HCT116 (cell line): ENCODE measurements around the gene SRR. TPM values are rescaled to one million over a fixed set of nuclear protein-coding genes. Genes with fewer than 3 reads are reported as not detected.
A peak's percentile ranks its signal among the peaks of the same experiment; 100 is the strongest.
"Not testable (repeated sequence)": the region's sequence is repeated elsewhere in the genome, so short reads cannot be mapped to it uniquely, and the experiment has no call there.

Experiments used
- ATAC-seq: fragments of 200-7000 bp; cut with Tn5 transposase; 2 replicates; pipeline ENCODE4 v1.9.1; 2020; ENCODE audit warnings: mild to moderate bottlenecking, moderate library complexity
- BruUV-seq: library from RNA; stranded (reverse); fragments of 400-500 nt; replicated peaks from 2 replicates; lab custom pipeline; 2021; lab: Mats Ljungman, UMichigan
- CTCF ChIA-PET: fragments of 300-600 bp; sonication (Branson Sonifier 250); formaldehyde crosslinking; loops from one replicate; lab custom pipeline; 2021; ENCODE audit warnings: antibody characterized with exemption; lab: Charles Lee
- POLR2A ChIA-PET: fragments of 300-600, 350-600 bp; sonication (Branson Sonifier 250); formaldehyde crosslinking; loops from one replicate; lab custom pipeline; 2021; ENCODE audit warnings: antibody characterized with exemption; lab: Charles Lee
- RAD21 ChIA-PET, 2 experiments: fragments of 300-600 bp; sonication (Branson Sonifier 250); formaldehyde crosslinking; loops; one replicate each; lab custom pipeline; 2023; ENCODE audit warnings: low total read pairs in 2 of 2; ENCODE audit not compliant: uncharacterized antibody in 2 of 2, unreplicated experiment in 2 of 2, low non-redundant PET in 1 of 2; lab: Charles Lee
- DNase-seq: peaks from one replicate; pipeline ENCODE4 v3.0.0-alpha.2; 2010; ENCODE audit warnings: low read depth, low spot score
- H2AFZ ChIP-seq: fragments of 200-600 bp; shearing (Covaris generic), sonication (generic); 2 replicates; pipeline ENCODE4 v1.6.1; 2017; ENCODE audit warnings: low read depth, mixed run types, mixed read lengths, antibody characterized with exemption, low read length; ENCODE audit not compliant: poor library complexity, severe bottlenecking
- H3K27ac ChIP-seq: 2 replicates; pipeline ENCODE4 v1.5.1; 2012; ENCODE audit warnings: low read depth, low read length
- H3K27me3 ChIP-seq: fragments of 200-600 bp; sonication (generic); 2 replicates; pipeline ENCODE4 v1.6.1; 2016; ENCODE audit warnings: mixed run types, low read length, mixed read lengths; ENCODE audit not compliant: insufficient read depth
- H3K36me3 ChIP-seq, 2 experiments: fragments of 200-500 bp in 1 of 2; fragments of 200-600 bp in 1 of 2; sonication (Bioruptor generic) in 1 of 2; sonication (generic) in 1 of 2; 2 replicates each; pipeline versions ENCODE4 v1.5.1 to v1.6.1; 2014 to 2016; ENCODE audit warnings: low read length in 2 of 2, inconsistent platforms in 1 of 2, mixed read lengths in 1 of 2, mixed run types in 1 of 2; ENCODE audit not compliant: insufficient read depth in 2 of 2, control insufficient read depth in 1 of 2
- H3K4me1 ChIP-seq, 2 experiments: fragments of 200-600 bp in 1 of 2; sonication (generic) in 1 of 2; 2 replicates each; pipeline versions ENCODE4 v1.5.1 to v1.6.1; 2012 to 2017; ENCODE audit warnings: low read length in 2 of 2, inconsistent platforms in 1 of 2, mild to moderate bottlenecking in 1 of 2, mixed read lengths in 1 of 2, mixed run types in 1 of 2, moderate library complexity in 1 of 2; ENCODE audit not compliant: insufficient read depth in 2 of 2, control insufficient read depth in 1 of 2
- H3K4me2 ChIP-seq: fragments of 200-600 bp; sonication (generic); 2 replicates; pipeline ENCODE4 v1.6.1; 2017; ENCODE audit warnings: mixed run types, low read length, mixed read lengths
- H3K4me3 ChIP-seq, 2 experiments: fragments of 200-600 bp in 1 of 2; sonication (generic) in 1 of 2; replicated peaks in 1 of 2; 2 replicates each; pipeline ENCODE4 v1.5.1; 2011 to 2016; ENCODE audit warnings: low read length in 2 of 2, control low read depth in 1 of 2, low read depth in 1 of 2, mild to moderate bottlenecking in 1 of 2, mixed read lengths in 1 of 2, mixed run types in 1 of 2
- H3K79me2 ChIP-seq: fragments of 200-600 bp; sonication (generic); 2 replicates; pipeline ENCODE4 v1.6.1; 2017; ENCODE audit warnings: mild to moderate bottlenecking, mixed run types, low read length, moderate library complexity, mixed read lengths; ENCODE audit not compliant: insufficient read depth
- H3K9ac ChIP-seq: fragments of 200-600 bp; sonication (generic); 2 replicates; pipeline ENCODE4 v1.6.1; 2016; ENCODE audit warnings: low read length, mixed read lengths
- H3K9me2 ChIP-seq: fragments of 200-600 bp; sonication (generic), shearing (Covaris generic); 2 replicates; pipeline ENCODE4 v1.6.1; 2017; ENCODE audit warnings: mixed run types, mild to moderate bottlenecking, moderate library complexity; ENCODE audit not compliant: insufficient read depth
- H3K9me3 ChIP-seq, 2 experiments: fragments of 200-500 bp in 1 of 2; fragments of 200-600 bp in 1 of 2; sonication (Bioruptor generic) in 1 of 2; sonication (generic) in 1 of 2; 2 replicates each; pipeline ENCODE4 v1.6.1; 2014 to 2017; ENCODE audit warnings: low read length in 2 of 2, mixed read lengths in 2 of 2, inconsistent platforms in 1 of 2, low read depth in 1 of 2, mild to moderate bottlenecking in 1 of 2, mixed run types in 1 of 2, moderate library complexity in 1 of 2; ENCODE audit not compliant: control insufficient read depth in 1 of 2, insufficient read depth in 1 of 2
- H4K20me1 ChIP-seq: fragments of 200-600 bp; sonication (generic), shearing (Covaris generic); 2 replicates; pipeline ENCODE4 v1.6.1; 2017; ENCODE audit warnings: mixed run types, mild to moderate bottlenecking, moderate library complexity; ENCODE audit not compliant: insufficient read depth
- EGR1 ChIP-seq: IDR thresholded peaks from 2 replicates; pipeline ENCODE4 v1.6.1; 2012; ENCODE audit warnings: low read depth
- FOSL1 ChIP-seq: IDR thresholded peaks from 2 replicates; pipeline ENCODE4 v1.6.1; 2012; ENCODE audit warnings: low read depth
- JUND ChIP-seq: IDR thresholded peaks from 2 replicates; pipeline ENCODE4 v1.6.1; 2012
- MAX ChIP-seq: IDR thresholded peaks from 2 replicates; pipeline ENCODE4 v1.6.1; 2012
- POLR2AphosphoS5 ChIP-seq: IDR thresholded peaks from 2 replicates; pipeline ENCODE4 v1.6.1; 2011; ENCODE audit warnings: mild to moderate bottlenecking, low read depth, low read length, moderate library complexity
- SIN3A ChIP-seq: IDR thresholded peaks from 2 replicates; pipeline ENCODE4 v1.6.1; 2012; ENCODE audit warnings: low read depth
- TCF7L2 ChIP-seq: IDR thresholded peaks from 2 replicates; pipeline ENCODE4 v1.7.0; 2011; ENCODE audit warnings: borderline replicate concordance, inconsistent platforms; ENCODE audit not compliant: insufficient read depth, insufficient read length; ENCODE audit errors: extremely low read depth
- YY1 ChIP-seq: IDR thresholded peaks from 2 replicates; pipeline ENCODE4 v1.6.1; 2011; ENCODE audit warnings: low read length, low read depth, moderate library complexity, mild to moderate bottlenecking; ENCODE audit not compliant: insufficient replicate concordance; ENCODE audit errors: extremely low read depth
- ZNF274 ChIP-seq: fragments of 200-500 bp; sonication (Bioruptor generic); IDR thresholded peaks from 2 replicates; pipeline ENCODE4 v1.6.1; 2014; ENCODE audit warnings: mild to moderate bottlenecking, low read depth, low read length, inconsistent platforms
- intact Hi-C: fragments of 100-400 bp; cut with micrococcal nuclease; formaldehyde crosslinking; loops from 2 replicates; pipeline ENCODE4 v1.10.0; 2022
- total RNA-seq: library from RNA; stranded (reverse); gene quantifications from one replicate; pipeline ENCODE4 v1.2.1, GENCODE V29; 2021; ENCODE audit not compliant: unreplicated experiment
- TF ChIP-seq, protein P1 (sequence below): IDR thresholded peaks from 2 replicates; pipeline ENCODE4 v1.6.1; 2011; ENCODE audit warnings: mild to moderate bottlenecking, low read length, moderate library complexity; ENCODE audit not compliant: insufficient replicate concordance; ENCODE audit errors: extremely low read depth

The SRR gene
- total RNA-seq, 1 experiment from 2014 or later: 15.1 TPM

DNA sequence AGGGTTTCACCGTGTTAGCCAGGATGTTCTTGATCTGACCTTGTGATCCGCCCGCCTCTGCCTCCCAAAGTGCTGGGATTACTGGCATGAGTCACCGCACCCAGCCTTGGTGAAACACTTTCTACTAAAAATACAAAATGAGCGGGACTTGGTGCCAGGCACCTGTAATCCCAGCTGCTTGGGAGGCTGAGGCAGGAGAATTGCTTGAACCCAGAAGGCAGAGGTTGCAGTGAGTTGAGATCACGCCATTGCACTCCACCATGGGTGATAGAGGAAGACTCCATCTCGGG is 13.1 kb downstream of the SRR start:
- TF ChIP-seq TCF7L2 (peak; percentile 32), FOSL1 (peak; percentile 36; the same call in 1 of the 2 replicates), JUND (peak; percentile 35; the same call in 1 of the 2 replicates)
- DNase-seq, H3K79me2 ChIP-seq, CTCF ChIA-PET, RAD21 ChIA-PET, H3K9me2 ChIP-seq, H3K36me3 ChIP-seq, intact Hi-C loops, H2AFZ ChIP-seq, BruUV-seq, H3K27me3 ChIP-seq, H3K9me3 ChIP-seq, H4K20me1 ChIP-seq: not testable (repeated sequence)
- peak overlapping the region; percentile 66 for H3K4me2 ChIP-seq
- peaks cover 12 to 19% of the 10 kb centered on the region in 2 experiments for H3K4me1 ChIP-seq
- 0 out of 2 replicates have a peak overlapping the region, but pooled peaks have one; percentile 14 for H3K27ac ChIP-seq
- H3K4me3 ChIP-seq: peak overlapping the region in 1 of 2 experiments; percentile 28; a peak in 1 of 4 replicates
- peak overlapping the region; percentile 27 for H3K9ac ChIP-seq
- ATAC-seq: peak; percentile 64
- POLR2A ChIA-PET: interaction anchor here (0.6 to 1.0 kb wide), 3 partner anchors 20 to 573 kb away, joined by 4 to 5 read pairs (median 4); partner anchors contain the start of gene TSR1

GRCh38 chr17:2317796-2318195 is 14.0 kb downstream of the SRR start:
- BruUV-seq: no TSS peak
- H4K20me1 ChIP-seq: no peaks in the 10 kb centered on the region
- H3K9me3 ChIP-seq: no peaks in the 10 kb centered on the region
- ChIA-PET POLR2A (no interaction called here), CTCF (no interaction called here), RAD21 (no interaction called here)
- peaks cover 12 to 19% of the 10 kb centered on the region in 2 experiments for H3K4me1 ChIP-seq
- H3K79me2 ChIP-seq: no peaks in the 10 kb centered on the region
- ATAC-seq (no peak), DNase-seq (no peak)
- intact Hi-C loops: no loop called here
- no peak overlapping the region for H3K4me3 ChIP-seq
- no peaks in the 10 kb centered on the region for H3K27me3 ChIP-seq
- H3K27ac ChIP-seq: no peak overlapping the region
- H3K9me2 ChIP-seq: no peaks in the 10 kb centered on the region
- H3K4me2 ChIP-seq: no peak overlapping the region
- no peak overlapping the region for H2AFZ ChIP-seq
- TF ChIP-seq, protein P1, sequence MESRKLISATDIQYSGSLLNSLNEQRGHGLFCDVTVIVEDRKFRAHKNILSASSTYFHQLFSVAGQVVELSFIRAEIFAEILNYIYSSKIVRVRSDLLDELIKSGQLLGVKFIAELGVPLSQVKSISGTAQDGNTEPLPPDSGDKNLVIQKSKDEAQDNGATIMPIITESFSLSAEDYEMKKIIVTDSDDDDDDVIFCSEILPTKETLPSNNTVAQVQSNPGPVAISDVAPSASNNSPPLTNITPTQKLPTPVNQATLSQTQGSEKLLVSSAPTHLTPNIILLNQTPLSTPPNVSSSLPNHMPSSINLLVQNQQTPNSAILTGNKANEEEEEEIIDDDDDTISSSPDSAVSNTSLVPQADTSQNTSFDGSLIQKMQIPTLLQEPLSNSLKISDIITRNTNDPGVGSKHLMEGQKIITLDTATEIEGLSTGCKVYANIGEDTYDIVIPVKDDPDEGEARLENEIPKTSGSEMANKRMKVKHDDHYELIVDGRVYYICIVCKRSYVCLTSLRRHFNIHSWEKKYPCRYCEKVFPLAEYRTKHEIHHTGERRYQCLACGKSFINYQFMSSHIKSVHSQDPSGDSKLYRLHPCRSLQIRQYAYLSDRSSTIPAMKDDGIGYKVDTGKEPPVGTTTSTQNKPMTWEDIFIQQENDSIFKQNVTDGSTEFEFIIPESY: no peak
- TF ChIP-seq YY1: no peak
- TF ChIP-seq EGR1: no peak
- TF ChIP-seq FOSL1: no peak
- TF ChIP-seq POLR2AphosphoS5: no peak
- no peak for TF ChIP-seq ZNF274
- no peak for TF ChIP-seq MAX
- TF ChIP-seq SIN3A: no peak
- no peak for TF ChIP-seq JUND
- H3K36me3 ChIP-seq: peaks cover 4 to 5% of the 10 kb centered on the region in 2 experiments
- no peak overlapping the region for H3K9ac ChIP-seq
